Karpas-422 (cell line): Measurements from ENCODE around the gene PRR14L. TPM values are rescaled to one million over a fixed set of nuclear protein-coding genes. Genes with fewer than 3 reads are reported as not detected.
"Not testable (repeated sequence)": the region's sequence is repeated elsewhere in the genome, so short reads cannot be mapped to it uniquely, and the experiment has no call there.

Experiments used
- DNase-seq: peaks from one replicate; pipeline ENCODE4 v3.0.0-alpha.2; 2015
- H2AFZ ChIP-seq: fragments of 200-600 bp; sonication (generic); 2 replicates; pipeline ENCODE4 v1.6.1; 2014; ENCODE audit warnings: antibody characterized with exemption, low read length, mixed read lengths
- H3K27ac ChIP-seq: fragments of 200-600 bp; sonication (generic); 2 replicates; pipeline ENCODE4 v1.5.1; 2014; ENCODE audit warnings: mild to moderate bottlenecking, low read length, moderate library complexity
- H3K27me3 ChIP-seq: fragments of 200-600 bp; sonication (generic); 2 replicates; pipeline ENCODE4 v1.6.1; 2014; ENCODE audit warnings: low read length, mixed read lengths
- H3K36me3 ChIP-seq: fragments of 200-600 bp; sonication (generic); 2 replicates; pipeline ENCODE4 v1.6.1; 2014; ENCODE audit warnings: low read length, mixed read lengths; ENCODE audit not compliant: insufficient read depth
- H3K4me1 ChIP-seq: fragments of 200-600 bp; sonication (generic); 2 replicates; pipeline ENCODE4 v1.6.1; 2014; ENCODE audit warnings: mild to moderate bottlenecking, low read length, mixed read lengths
- H3K4me2 ChIP-seq: fragments of 200-600 bp; sonication (generic); 2 replicates; pipeline ENCODE4 v1.6.1; 2014; ENCODE audit warnings: low read length, low read depth, mild to moderate bottlenecking; ENCODE audit not compliant: poor library complexity, severe bottlenecking
- H3K4me3 ChIP-seq: fragments of 200-600 bp; sonication (generic); 2 replicates; pipeline ENCODE4 v1.5.1; 2014; ENCODE audit warnings: mild to moderate bottlenecking, antibody characterized with exemption, low read length, mixed read lengths
- H3K79me2 ChIP-seq: fragments of 200-600 bp; sonication (generic); 2 replicates; pipeline ENCODE4 v1.6.1; 2014; ENCODE audit warnings: mild to moderate bottlenecking, low read length, mixed read lengths
- H3K9ac ChIP-seq: fragments of 200-600 bp; sonication (generic); 2 replicates; pipeline ENCODE4 v1.6.0; 2014; ENCODE audit warnings: low read length
- H3K9me2 ChIP-seq: fragments of 200-600 bp; sonication (generic), shearing (Covaris generic); replicated peaks from 2 replicates; pipeline ENCODE4 v1.6.0; 2014; ENCODE audit warnings: mild to moderate bottlenecking, low read length, moderate library complexity; ENCODE audit not compliant: insufficient read depth
- H3K9me3 ChIP-seq: fragments of 300-700, 200-600 bp; sonication (generic); 2 replicates; pipeline ENCODE4 v1.6.1; 2014; ENCODE audit warnings: low read length, mixed read lengths
- H4K20me1 ChIP-seq: fragments of 200-600 bp; sonication (generic); 2 replicates; pipeline ENCODE4 v1.6.1; 2014; ENCODE audit warnings: mild to moderate bottlenecking, antibody characterized with exemption, low read length, low read depth; ENCODE audit not compliant: insufficient read depth
- total RNA-seq: library from RNA; depleted of rRNA; stranded (reverse); fragments of >200 nt; shearing (Covaris generic); gene quantifications from 2 replicates; pipeline ENCODE4 v1.2.3, GENCODE V29; 2014; ENCODE audit warnings: low replicate concordance

Gene PRR14L
- total RNA-seq, 1 experiment from 2014 or later = 26.0 TPM

DNA sequence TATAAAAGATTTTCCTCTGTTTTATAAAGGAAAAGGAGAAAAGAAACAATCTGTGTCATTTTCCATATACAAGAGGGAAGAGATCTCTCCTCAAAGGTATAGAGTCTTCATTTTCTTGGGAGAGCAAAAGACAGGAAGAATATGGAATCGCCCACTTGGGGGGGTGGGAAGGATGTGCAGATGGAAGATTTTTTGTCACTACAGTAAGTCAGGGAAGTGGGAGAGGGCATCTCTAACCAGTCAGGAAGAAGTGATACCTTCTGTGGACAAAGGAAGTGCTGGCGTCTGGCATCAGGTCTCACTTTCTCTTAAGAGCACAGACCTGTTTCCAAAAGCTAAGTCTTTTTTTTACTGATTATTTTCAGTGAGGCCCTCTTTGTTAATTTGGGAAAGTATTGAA lies 1.4 kb downstream of the PRR14L start:
- H3K9me3 ChIP-seq = no peaks in the 10 kb centered on the region
- peak overlapping the region; percentile 86 for H3K4me2 ChIP-seq
- H3K9ac ChIP-seq = peak overlapping the region; percentile 97
- H3K9me2 ChIP-seq = no peaks in the 10 kb centered on the region
- H3K79me2 ChIP-seq = peaks cover 51% of the 10 kb centered on the region
- DNase-seq = no peak
- no peaks in the 10 kb centered on the region for H4K20me1 ChIP-seq
- H3K36me3 ChIP-seq = peaks cover 21% of the 10 kb centered on the region; the same call in 1 of the 2 replicates
- H2AFZ ChIP-seq = no peak overlapping the region
- no peaks in the 10 kb centered on the region for H3K27me3 ChIP-seq
- H3K4me1 ChIP-seq = peaks cover 29% of the 10 kb centered on the region
- peak overlapping the region; percentile 81 for H3K4me3 ChIP-seq
- peak overlapping the region; percentile 86 for H3K27ac ChIP-seq

DNA sequence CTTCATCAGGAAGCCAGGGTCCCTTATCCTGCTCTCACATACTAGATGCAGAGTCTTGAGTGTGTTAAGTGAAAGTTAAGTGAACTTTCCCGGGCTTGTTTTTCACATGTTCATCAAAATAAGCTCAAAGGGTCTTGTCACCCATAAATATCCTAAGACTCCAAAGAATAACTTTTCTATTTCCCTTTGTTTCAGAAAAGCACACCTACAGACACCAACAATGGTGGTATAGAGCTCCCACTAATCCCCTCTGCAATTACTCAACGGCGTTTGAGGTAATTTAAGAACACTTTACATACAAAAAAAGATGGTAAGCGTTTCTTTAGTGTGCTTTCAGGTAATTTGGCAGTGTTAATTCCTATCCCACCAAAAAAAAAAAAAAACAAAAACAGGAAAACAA lies 2.5 kb downstream of the PRR14L start:
- no peak overlapping the region for H2AFZ ChIP-seq
- no peak for DNase-seq
- H3K9me2 ChIP-seq = no peaks in the 10 kb centered on the region
- H3K79me2 ChIP-seq = peaks cover 61% of the 10 kb centered on the region
- H3K36me3 ChIP-seq = peaks cover 21% of the 10 kb centered on the region; the same call in 1 of the 2 replicates
- H3K4me3 ChIP-seq = no peak overlapping the region
- no peak overlapping the region for H3K27ac ChIP-seq
- no peak overlapping the region for H3K4me2 ChIP-seq
- no peaks in the 10 kb centered on the region for H3K27me3 ChIP-seq
- H3K9me3 ChIP-seq = no peaks in the 10 kb centered on the region
- no peaks in the 10 kb centered on the region for H4K20me1 ChIP-seq
- no peak overlapping the region for H3K9ac ChIP-seq
- H3K4me1 ChIP-seq = peaks cover 22% of the 10 kb centered on the region

DNA sequence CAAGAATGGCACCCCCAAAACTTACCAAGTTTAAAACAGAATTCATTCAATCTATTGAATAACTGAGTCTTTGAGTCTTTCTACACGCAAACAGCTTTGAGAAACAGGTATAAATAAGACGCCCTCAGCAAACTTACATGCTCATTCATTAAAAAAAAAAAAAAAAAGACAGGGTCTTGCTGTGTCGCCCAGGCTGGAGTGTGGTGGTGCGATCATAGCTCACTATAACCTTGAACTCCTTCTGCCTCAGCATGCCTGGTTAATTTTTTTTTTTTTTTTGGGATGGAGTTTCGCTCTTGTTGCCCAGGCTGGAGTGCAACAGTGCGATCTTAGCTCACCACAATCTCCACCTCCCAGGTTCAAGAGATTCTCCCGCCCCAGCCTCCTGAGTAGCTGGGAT lies 6.1 kb downstream of the PRR14L start:
- Histone ChIP-seq H3K4me3 (no peak overlapping the region), H2AFZ (no peak overlapping the region), H3K4me1 (peaks cover 14% of the 10 kb centered on the region), H3K4me2 (no peak overlapping the region), H3K27ac (no peak overlapping the region), H4K20me1 (no peaks in the 10 kb centered on the region), H3K9me3 (no peaks in the 10 kb centered on the region), H3K79me2 (peaks cover 84% of the 10 kb centered on the region), H3K36me3 (peaks cover 28% of the 10 kb centered on the region; the same call in 1 of the 2 replicates), H3K27me3 (no peaks in the 10 kb centered on the region), H3K9ac (no peak overlapping the region), H3K9me2 (no peaks in the 10 kb centered on the region)
- no peak for DNase-seq

DNA sequence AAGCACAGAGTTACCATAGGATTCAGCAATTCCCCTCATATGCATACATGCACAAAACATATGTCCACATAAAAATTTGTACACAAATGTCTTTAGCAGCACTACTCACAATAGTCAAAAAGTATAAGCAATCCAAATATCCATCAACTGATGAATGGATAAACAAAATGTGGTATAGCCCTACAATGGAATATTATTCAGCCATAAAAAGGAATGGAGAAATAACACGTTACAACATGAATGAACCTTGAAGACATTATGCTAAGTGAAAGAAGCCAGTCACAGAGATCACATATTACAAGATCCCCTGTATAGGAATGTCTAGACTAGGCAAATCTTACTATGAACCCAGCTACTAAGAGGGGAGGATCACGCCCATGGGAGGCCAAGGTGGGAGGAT lies 7.2 kb downstream of the PRR14L start:
- Histone ChIP-seq H3K79me2 (peaks cover 84% of the 10 kb centered on the region), H3K36me3 (peaks cover 29% of the 10 kb centered on the region; the same call in 1 of the 2 replicates)

GRCh38 chr22:31742115-31742514 lies 7.8 kb downstream of the PRR14L start:
- Histone ChIP-seq H3K27me3 (no peaks in the 10 kb centered on the region), H3K9ac (no peak overlapping the region), H3K4me1 (no peaks in the 10 kb centered on the region), H3K9me3 (no peaks in the 10 kb centered on the region), H3K4me3 (no peak overlapping the region), H2AFZ (no peak overlapping the region), H4K20me1 (no peaks in the 10 kb centered on the region), H3K4me2 (no peak overlapping the region), H3K27ac (no peak overlapping the region), H3K36me3 (peaks cover 24% of the 10 kb centered on the region; the same call in 1 of the 2 replicates), H3K79me2 (peaks cover 84% of the 10 kb centered on the region), H3K9me2 (no peaks in the 10 kb centered on the region)
- peak; percentile 41 for DNase-seq

More for the DNA sequence above, 7.2 kb downstream of the PRR14L start:
- H3K4me1 ChIP-seq = peaks cover 3% of the 10 kb centered on the region
- no peaks in the 10 kb centered on the region for H4K20me1 ChIP-seq
- H3K4me2 ChIP-seq = no peak overlapping the region
- no peak overlapping the region for H2AFZ ChIP-seq
- H3K9ac ChIP-seq = no peak overlapping the region
- no peak for DNase-seq
- no peak overlapping the region for H3K4me3 ChIP-seq
- H3K9me3 ChIP-seq = no peaks in the 10 kb centered on the region
- H3K9me2 ChIP-seq = no peaks in the 10 kb centered on the region
- H3K27ac ChIP-seq = no peak overlapping the region
- no peaks in the 10 kb centered on the region for H3K27me3 ChIP-seq

DNA sequence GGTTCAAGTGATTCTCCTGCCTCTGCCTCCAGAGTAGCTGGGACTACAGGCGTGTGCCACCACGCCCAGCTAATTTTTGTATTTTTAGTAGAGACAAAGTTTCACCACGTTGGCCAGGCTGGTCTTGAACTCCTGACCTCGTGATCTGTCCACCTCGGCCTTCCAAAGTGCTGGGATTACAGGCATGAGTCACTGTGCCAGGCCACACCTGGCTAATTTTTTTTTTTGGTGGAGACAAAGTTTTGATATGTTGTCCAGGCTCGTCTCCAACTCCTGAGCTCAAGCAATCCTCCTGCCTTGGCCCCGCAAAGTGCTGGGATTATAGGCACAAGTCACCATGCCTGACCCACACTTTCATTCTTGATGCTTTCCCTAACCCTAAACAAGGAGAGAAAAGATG lies 9.6 kb downstream of the PRR14L start:
- not testable (repeated sequence) for H2AFZ ChIP-seq, H3K27ac ChIP-seq, H3K4me1 ChIP-seq, H3K9me3 ChIP-seq, H3K9ac ChIP-seq, DNase-seq, H4K20me1 ChIP-seq, H3K4me3 ChIP-seq, H3K27me3 ChIP-seq, H3K4me2 ChIP-seq, H3K9me2 ChIP-seq
- Histone ChIP-seq H3K36me3 (peaks cover 20% of the 10 kb centered on the region; the same call in 1 of the 2 replicates), H3K79me2 (peaks cover 85% of the 10 kb centered on the region)

DNA sequence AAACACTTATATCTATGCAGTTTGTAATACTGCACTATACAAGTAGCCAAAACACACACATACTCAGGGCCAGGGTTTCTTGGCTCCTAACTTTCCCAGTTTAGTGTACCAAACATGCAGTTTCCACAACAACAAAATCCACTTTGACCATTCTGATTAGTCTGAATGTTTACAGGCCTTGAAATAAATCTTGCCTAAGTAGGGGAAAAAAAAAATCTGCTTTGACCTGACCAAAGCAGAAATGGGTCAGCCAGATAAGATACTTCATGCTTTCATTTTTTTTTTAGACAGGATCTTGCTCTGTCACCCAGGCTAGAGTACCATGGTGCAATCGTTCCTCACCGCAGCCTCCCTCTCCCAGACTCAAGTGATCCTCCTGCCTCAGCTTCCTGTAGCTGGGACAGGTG lies 10.1 kb downstream of the PRR14L start:
- Histone ChIP-seq H3K79me2 (peaks cover 88% of the 10 kb centered on the region), H4K20me1 (no peaks in the 10 kb centered on the region; the same call in 1 of the 2 replicates)

DNA sequence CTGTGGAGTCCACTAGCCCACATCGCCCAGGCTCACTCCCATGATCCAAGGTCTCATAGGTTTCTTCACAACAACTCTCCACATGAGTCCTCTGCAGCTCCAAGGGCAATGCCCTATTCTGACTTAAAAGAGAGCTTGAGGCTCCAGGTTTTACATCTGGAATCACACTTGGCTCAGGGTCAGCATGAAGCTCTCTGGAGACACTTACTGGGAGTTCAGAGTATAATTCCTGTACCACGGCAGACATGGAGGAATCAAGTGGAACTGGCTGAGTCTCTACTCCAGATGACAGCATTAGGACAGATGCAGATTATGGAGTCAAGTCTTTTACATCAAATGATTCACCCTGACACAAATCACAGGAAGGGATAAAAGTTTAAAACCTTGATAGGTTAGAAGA lies 11.4 kb downstream of the PRR14L start:
- H3K4me3 ChIP-seq = no peak overlapping the region
- H3K4me2 ChIP-seq = no peak overlapping the region
- H3K27ac ChIP-seq = no peak overlapping the region
- peaks cover 88% of the 10 kb centered on the region for H3K79me2 ChIP-seq
- DNase-seq = no peak
- H3K9ac ChIP-seq = no peak overlapping the region
- H3K4me1 ChIP-seq = no peaks in the 10 kb centered on the region
- H3K36me3 ChIP-seq = peaks cover 18% of the 10 kb centered on the region; the same call in 1 of the 2 replicates
- no peaks in the 10 kb centered on the region for H3K9me2 ChIP-seq
- H3K27me3 ChIP-seq = no peaks in the 10 kb centered on the region
- H2AFZ ChIP-seq = no peak overlapping the region
- H3K9me3 ChIP-seq = no peaks in the 10 kb centered on the region
- no peaks in the 10 kb centered on the region; the same call in 1 of the 2 replicates for H4K20me1 ChIP-seq

More for the DNA sequence above, 10.1 kb downstream of the PRR14L start:
- Histone ChIP-seq H3K4me1 (no peaks in the 10 kb centered on the region), H3K9me2 (no peaks in the 10 kb centered on the region), H3K4me3 (no peak overlapping the region), H3K27me3 (no peaks in the 10 kb centered on the region), H3K36me3 (peaks cover 19% of the 10 kb centered on the region; the same call in 1 of the 2 replicates), H3K27ac (no peak overlapping the region), H3K4me2 (no peak overlapping the region), H3K9ac (no peak overlapping the region), H3K9me3 (no peaks in the 10 kb centered on the region), H2AFZ (no peak overlapping the region)
- DNase-seq = no peak
